HG03460 (cell line): Measurements from ENCODE around the gene H3-3A.
A peak's percentile ranks its signal among the peaks of the same experiment; 100 is the strongest.

Source experiments
- ATAC-seq: cut with Tn5 transposase; IDR thresholded peaks from one replicate; pipeline ENCODE4 v1.9.1; 2021; ENCODE audit not compliant: unreplicated experiment

Gene H3-3A

GRCh38 chr1:226062558-226063223 lies at the start of gene H3-3A:
Gene H3-3A (plus strand): TSS chr1:226062716. CDS start chr1:226064352, 1,636 bp downstream.
- peak; percentile 76 for ATAC-seq

GRCh38 chr1:226017070-226017469 lies 45.4 kb upstream of the H3-3A start:
- ATAC-seq: no peak

GRCh38 chr1:226019572-226019971 lies 42.9 kb upstream of the H3-3A start:
- no peak for ATAC-seq

GRCh38 chr1:226021401-226021800 lies 41.1 kb upstream of the H3-3A start:
- ATAC-seq: no peak

GRCh38 chr1:226021801-226022200 lies 40.7 kb upstream of the H3-3A start:
- no peak for ATAC-seq

- ATAC-seq: no peak
Observed at GRCh38 chr1:226023735-226024134, 38.8 kb upstream of the H3-3A start.

GRCh38 chr1:226026833-226027232 lies 35.7 kb upstream of the H3-3A start:
- no peak for ATAC-seq

GRCh38 chr1:226027538-226028217 lies 34.8 kb upstream of the H3-3A start:
- no peak for ATAC-seq

- peak; percentile 89 for ATAC-seq
Observed at GRCh38 chr1:226029093-226029496, 33.4 kb upstream of the H3-3A start.

- ATAC-seq: no peak
Observed at GRCh38 chr1:226029568-226030225, 32.8 kb upstream of the H3-3A start.

GRCh38 chr1:226033582-226033981 lies 28.9 kb upstream of the H3-3A start:
- no peak for ATAC-seq

- no peak for ATAC-seq
Observed at GRCh38 chr1:226033991-226034390, 28.5 kb upstream of the H3-3A start.

- no peak for ATAC-seq
Observed at GRCh38 chr1:226034482-226034881, 28.0 kb upstream of the H3-3A start.

- no peak for ATAC-seq
Observed at GRCh38 chr1:226035915-226036314, 26.6 kb upstream of the H3-3A start.

- ATAC-seq: no peak
Observed at GRCh38 chr1:226038661-226039060, 23.9 kb upstream of the H3-3A start.

GRCh38 chr1:226041419-226041818 lies 21.1 kb upstream of the H3-3A start:
- no peak for ATAC-seq

- no peak for ATAC-seq
Observed at GRCh38 chr1:226044514-226045101, 17.9 kb upstream of the H3-3A start.

- no peak for ATAC-seq
Observed at GRCh38 chr1:226046240-226046639, 16.3 kb upstream of the H3-3A start.

- no peak for ATAC-seq
Observed at GRCh38 chr1:226047495-226047894, 15.0 kb upstream of the H3-3A start.

- no peak for ATAC-seq
Observed at GRCh38 chr1:226048886-226049285, 13.6 kb upstream of the H3-3A start.

- no peak for ATAC-seq
Observed at GRCh38 chr1:226050133-226050532, 12.4 kb upstream of the H3-3A start.

GRCh38 chr1:226051365-226051764 lies 11.2 kb upstream of the H3-3A start:
- no peak for ATAC-seq
